ENCODE results near the gene LHFPL6. TPM values are rescaled to one million over a fixed set of nuclear protein-coding genes. Genes with fewer than 3 reads are reported as not detected.

LHFPL6 gene
- total RNA-seq, 4 donors from 2014 or later: 12.8 to 27.3 (median 22.5) TPM

- H3K4me3 ChIP-seq (ENCODE audit: low read depth, poor library complexity, severe bottlenecking): no peak overlapping the region
- 90 to 91% methylated on average over 5 of the region's 5 CpGs for WGBS, 2 donors
- DNase-seq (ENCODE audit: low spot score in 2 of 2): no peak
- TF ChIP-seq POLR2A (IDR thresholded peaks at IDR 0.05): no peak
- TF ChIP-seq, protein P1, sequence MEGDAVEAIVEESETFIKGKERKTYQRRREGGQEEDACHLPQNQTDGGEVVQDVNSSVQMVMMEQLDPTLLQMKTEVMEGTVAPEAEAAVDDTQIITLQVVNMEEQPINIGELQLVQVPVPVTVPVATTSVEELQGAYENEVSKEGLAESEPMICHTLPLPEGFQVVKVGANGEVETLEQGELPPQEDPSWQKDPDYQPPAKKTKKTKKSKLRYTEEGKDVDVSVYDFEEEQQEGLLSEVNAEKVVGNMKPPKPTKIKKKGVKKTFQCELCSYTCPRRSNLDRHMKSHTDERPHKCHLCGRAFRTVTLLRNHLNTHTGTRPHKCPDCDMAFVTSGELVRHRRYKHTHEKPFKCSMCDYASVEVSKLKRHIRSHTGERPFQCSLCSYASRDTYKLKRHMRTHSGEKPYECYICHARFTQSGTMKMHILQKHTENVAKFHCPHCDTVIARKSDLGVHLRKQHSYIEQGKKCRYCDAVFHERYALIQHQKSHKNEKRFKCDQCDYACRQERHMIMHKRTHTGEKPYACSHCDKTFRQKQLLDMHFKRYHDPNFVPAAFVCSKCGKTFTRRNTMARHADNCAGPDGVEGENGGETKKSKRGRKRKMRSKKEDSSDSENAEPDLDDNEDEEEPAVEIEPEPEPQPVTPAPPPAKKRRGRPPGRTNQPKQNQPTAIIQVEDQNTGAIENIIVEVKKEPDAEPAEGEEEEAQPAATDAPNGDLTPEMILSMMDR (IDR thresholded peaks at IDR 0.05): no peak
- intact Hi-C loops (cut with DNase I; ENCODE audit: low total_unique reads): no loop called here
Observed at GRCh38 chr13:39422845-39423565, 180.0 kb downstream of the LHFPL6 start.

DNA sequence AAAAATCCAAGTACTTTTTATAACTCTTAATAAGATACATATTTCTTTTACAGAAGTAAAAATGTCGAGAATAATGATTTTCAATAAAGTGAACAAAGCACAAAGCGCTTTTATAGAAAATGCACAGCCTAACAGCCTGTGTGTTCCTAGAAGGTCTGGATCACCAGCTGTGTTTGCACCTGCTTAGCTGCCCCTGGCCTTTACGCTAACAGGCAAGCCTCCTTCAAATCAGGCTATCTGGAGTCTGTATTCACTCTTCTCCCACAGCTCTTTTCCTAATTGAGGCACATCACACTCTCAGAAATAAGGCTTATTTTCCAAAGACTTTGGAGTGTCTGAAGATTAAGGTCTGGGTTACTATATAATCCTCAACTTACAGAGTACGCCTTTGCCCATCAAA lies 183.1 kb downstream of the LHFPL6 start:
- H3K4me3 ChIP-seq (ENCODE audit: low read depth, poor library complexity, severe bottlenecking): no peak overlapping the region
- intact Hi-C loops (cut with DNase I; ENCODE audit: low total_unique reads): no loop called here
- TF ChIP-seq, protein P1 (IDR thresholded peaks at IDR 0.05): no peak
- TF ChIP-seq POLR2A (IDR thresholded peaks at IDR 0.05): no peak
- no peak for DNase-seq (ENCODE audit: low spot score in 2 of 2)
- WGBS, 2 donors: 96 to 98% methylated on average over 4 of the region's 4 CpGs

DNA sequence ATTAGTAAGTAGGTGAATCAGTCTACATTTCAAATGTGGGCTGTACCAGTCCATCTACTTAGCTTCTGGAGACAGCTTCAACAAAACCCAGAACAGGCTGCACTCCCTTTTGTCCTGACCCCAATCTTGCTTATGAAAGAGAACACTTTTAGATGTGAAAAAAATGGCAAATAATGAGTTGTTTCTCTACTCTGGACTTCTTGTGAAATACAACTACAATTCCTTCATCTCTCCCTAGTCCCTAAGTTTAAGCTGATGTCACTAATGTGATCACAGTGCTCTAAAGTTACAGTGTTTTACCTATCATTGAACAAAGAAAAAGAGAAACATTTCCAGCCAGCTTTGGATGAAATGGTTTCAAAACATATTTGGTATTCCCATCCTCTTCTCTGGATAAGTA lies 183.9 kb downstream of the LHFPL6 start:
- no peak overlapping the region for H3K4me3 ChIP-seq (ENCODE audit: low read depth, poor library complexity, severe bottlenecking)
- TF ChIP-seq, protein P1 (IDR thresholded peaks at IDR 0.05): no peak
- no peak for TF ChIP-seq POLR2A (IDR thresholded peaks at IDR 0.05)
- intact Hi-C loops (cut with DNase I; ENCODE audit: low total_unique reads): no loop called here
- DNase-seq (ENCODE audit: low spot score in 2 of 2): no peak

DNA sequence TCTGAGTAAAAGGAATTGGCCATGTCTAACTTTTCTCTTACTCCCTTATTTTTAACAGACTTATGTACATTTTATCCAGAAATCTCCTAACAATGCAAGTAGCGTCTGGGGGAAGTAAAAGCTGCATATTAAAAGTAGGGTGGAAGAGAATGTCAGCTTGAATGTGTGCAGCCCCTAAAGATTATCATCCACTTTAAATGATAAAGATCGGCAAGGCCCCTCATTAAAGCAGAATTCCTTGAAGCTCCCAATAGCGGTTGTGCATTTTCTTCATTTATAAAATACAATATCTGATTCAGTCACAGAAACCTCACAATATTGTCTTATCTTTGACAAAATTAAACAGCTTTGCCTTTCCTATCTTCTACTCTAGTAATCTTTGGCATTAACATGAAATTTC lies 184.6 kb downstream of the LHFPL6 start:
- TF ChIP-seq, protein P1 (IDR thresholded peaks at IDR 0.05): no peak
- no peak for TF ChIP-seq POLR2A (IDR thresholded peaks at IDR 0.05)
- H3K4me3 ChIP-seq (ENCODE audit: low read depth, poor library complexity, severe bottlenecking): no peak overlapping the region
- DNase-seq (ENCODE audit: low spot score in 2 of 2): no peak
- intact Hi-C loops (cut with DNase I; ENCODE audit: low total_unique reads): no loop called here
- 93 to 94% methylated on average over 3 of the region's 3 CpGs for WGBS, 2 donors

DNA sequence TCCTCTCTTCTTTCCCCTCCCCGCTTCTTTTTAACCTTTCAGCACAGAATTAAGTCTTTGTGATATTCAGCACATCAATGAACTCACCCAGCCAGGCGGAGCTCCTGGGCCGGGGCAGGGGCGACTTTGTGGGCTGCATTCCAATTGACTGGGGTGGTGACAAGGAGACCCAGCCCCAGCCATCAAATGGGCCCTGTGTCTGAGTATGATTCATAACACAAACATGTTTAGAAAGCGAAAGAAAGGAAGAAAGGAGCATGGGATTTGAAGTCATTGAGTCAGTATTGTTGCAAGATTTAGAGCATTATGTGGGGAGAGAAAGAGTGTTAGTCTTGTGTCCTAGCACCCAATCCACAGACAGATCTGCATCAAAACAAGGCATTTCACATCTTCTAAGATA lies 185.3 kb downstream of the LHFPL6 start:
- TF ChIP-seq, protein P1 (IDR thresholded peaks at IDR 0.05): no peak
- TF ChIP-seq POLR2A (IDR thresholded peaks at IDR 0.05): no peak
- 61 to 65% methylated on average over 5 of the region's 5 CpGs for WGBS, 2 donors
- H3K4me3 ChIP-seq (ENCODE audit: low read depth, poor library complexity, severe bottlenecking): no peak overlapping the region
- intact Hi-C loops (cut with DNase I; ENCODE audit: low total_unique reads): no loop called here
- no peak for DNase-seq (ENCODE audit: low spot score in 2 of 2)

- no peak for DNase-seq (ENCODE audit: low spot score in 2 of 2)
- TF ChIP-seq, protein P1 (IDR thresholded peaks at IDR 0.05): no peak
- no peak for TF ChIP-seq POLR2A (IDR thresholded peaks at IDR 0.05)
- intact Hi-C loops (cut with DNase I; ENCODE audit: low total_unique reads): no loop called here
- 64 to 70% methylated on average over 5 of the region's 5 CpGs for WGBS, 2 donors
- H3K4me3 ChIP-seq (ENCODE audit: low read depth, poor library complexity, severe bottlenecking): no peak overlapping the region
Observed at GRCh38 chr13:39417131-39417530, 185.9 kb downstream of the LHFPL6 start.
